ENCODE measurements around the gene FAM83E.
A peak's percentile ranks its signal among the peaks of the same experiment; 100 is the strongest.
"Not testable (repeated sequence)": the region's sequence is repeated elsewhere in the genome, so short reads cannot be mapped to it uniquely, and the experiment has no call there.

The FAM83E gene

GRCh38 chr19:48639483-48640375 is 24.9 kb upstream of the FAM83E start:
- no peak for DNase-seq

GRCh38 chr19:48638831-48639381 is 24.0 kb upstream of the FAM83E start:
- peak; percentile 46 for DNase-seq

DNA sequence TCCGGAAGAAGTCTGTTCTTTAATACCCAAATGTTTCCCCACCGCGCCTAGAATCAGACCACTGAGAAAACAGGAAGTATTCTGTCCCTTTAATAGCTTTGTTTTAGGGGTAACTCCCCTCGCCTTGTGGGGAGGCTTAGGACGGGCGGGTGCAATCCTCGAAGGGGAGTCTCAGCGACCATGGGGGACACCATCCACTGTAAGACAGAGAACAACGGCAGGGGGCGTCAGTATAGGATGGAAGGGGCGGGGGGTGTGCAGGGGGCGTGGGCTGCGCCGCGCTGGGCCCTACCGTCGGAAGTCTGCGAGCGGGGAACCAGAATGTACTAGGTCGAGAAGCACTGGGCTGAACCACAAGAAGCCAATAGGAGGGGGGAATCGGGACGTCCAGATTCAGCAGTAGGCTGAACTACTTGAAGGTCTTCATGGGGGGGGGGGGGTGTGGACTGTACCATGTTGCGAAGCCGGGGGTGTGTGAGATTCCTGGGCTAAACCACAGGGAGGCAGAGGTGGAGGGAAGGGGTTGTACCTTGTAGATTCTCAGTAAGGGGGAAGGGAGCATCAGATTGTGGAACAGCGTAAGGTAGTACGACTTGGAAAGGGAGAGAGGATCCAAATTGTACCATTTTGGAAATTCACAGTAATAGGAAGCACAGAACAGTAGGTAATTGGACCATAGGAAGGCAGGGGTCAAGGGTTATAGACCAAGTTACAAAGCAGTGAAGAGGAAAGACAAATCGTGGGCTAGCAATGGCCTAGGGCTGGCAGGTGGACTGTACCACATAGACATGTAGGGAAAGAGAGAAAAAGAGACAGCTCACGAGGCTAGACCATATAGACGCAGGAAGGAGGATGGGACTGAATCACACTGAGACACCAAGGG is 23.3 kb upstream of the FAM83E start:
- DNase-seq = peak; percentile 47

GRCh38 chr19:48637449-48637947 is 22.6 kb upstream of the FAM83E start:
- peak; percentile 94 for DNase-seq

GRCh38 chr19:48636859-48637448 is 22.1 kb upstream of the FAM83E start, which contains the start of gene DBP:
DBP (minus strand) TSS chr19:48637379; CDS start chr19:48636994, 385 bp downstream.
- DNase-seq = peak; percentile 56

GRCh38 chr19:48635966-48636858 is 21.3 kb upstream of the FAM83E start:
- DNase-seq = no peak

DNA sequence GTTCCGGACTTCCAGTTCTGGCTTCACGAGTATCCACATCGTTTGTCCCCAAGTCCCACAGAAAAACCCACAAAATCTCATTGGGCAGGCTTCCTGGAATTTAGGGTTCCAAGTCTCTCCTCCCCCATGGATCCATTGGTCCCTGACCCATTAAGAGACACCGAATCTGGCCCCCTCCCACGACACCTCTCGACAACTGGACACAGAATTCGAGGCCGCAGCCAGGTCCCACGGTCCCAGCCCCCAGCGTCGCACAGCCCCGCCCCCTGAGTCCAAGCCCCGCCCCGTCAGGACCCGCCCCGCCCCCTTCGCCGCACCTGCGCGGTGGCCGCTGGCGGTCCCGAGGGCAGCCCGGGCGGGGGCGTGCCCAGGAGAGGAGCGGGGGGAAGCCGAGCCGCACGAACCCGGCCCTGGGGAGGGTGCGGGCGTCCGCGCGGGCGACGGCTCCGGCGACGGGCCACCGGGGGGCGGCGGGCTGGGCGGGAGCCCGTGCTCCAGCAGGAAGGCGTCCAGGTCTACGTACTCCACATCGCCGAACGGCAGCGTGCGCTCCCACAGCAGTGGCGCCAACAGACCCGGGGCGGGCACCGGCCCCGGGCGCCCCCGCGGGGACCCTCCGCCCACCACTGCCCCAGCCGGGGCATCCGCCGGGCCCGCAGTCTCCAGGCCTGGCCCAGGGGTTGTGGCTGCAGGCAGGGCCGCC is 20.5 kb upstream of the FAM83E start:
- DNase-seq = peak; percentile 74

GRCh38 chr19:48634424-48635262 is 19.8 kb upstream of the FAM83E start:
- DNase-seq = peak; percentile 87

DNA sequence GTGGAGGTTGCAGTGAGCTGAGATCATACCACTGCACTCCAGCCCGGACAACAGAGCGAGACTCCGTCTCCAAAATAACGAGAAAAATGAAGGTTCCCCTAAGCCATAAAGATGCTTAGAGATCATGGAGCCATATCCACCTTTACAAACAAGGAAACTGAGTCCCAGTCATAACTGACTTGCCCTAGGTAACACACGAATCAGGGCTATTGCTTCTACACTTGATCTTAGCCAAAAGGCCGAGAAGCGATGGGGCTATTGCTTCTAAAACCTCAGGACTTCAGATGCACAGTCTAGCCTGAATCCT is 19.1 kb upstream of the FAM83E start:
- no peak for DNase-seq

GRCh38 chr19:48633148-48634035 is 18.5 kb upstream of the FAM83E start:
- DNase-seq = no peak

GRCh38 chr19:48632692-48633147 is 17.8 kb upstream of the FAM83E start:
- no peak for DNase-seq

- not testable (repeated sequence) for DNase-seq
These were observed 17.4 kb upstream of the FAM83E start for GRCh38 chr19:48632286-48632685.

DNA sequence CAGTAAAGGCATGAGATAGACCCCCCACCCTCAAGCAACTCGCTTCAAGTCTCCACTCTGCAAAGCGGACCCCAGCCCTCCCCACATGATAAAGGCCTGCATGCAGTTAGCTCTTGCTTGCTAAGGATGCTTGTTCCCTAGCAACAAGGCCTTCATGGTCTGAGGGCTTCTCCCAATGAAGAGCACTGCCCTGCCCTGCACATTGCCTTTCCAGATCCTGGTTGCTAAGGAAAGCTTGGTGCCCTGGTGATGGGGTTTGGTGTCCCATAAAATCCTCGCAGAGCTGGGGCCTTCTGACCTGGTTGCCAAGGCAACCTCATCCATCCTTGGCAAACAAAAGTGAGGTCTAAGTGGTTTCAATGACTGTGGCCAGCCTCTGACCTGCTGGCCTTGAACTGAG is 16.3 kb upstream of the FAM83E start:
- DNase-seq = no peak

DNA sequence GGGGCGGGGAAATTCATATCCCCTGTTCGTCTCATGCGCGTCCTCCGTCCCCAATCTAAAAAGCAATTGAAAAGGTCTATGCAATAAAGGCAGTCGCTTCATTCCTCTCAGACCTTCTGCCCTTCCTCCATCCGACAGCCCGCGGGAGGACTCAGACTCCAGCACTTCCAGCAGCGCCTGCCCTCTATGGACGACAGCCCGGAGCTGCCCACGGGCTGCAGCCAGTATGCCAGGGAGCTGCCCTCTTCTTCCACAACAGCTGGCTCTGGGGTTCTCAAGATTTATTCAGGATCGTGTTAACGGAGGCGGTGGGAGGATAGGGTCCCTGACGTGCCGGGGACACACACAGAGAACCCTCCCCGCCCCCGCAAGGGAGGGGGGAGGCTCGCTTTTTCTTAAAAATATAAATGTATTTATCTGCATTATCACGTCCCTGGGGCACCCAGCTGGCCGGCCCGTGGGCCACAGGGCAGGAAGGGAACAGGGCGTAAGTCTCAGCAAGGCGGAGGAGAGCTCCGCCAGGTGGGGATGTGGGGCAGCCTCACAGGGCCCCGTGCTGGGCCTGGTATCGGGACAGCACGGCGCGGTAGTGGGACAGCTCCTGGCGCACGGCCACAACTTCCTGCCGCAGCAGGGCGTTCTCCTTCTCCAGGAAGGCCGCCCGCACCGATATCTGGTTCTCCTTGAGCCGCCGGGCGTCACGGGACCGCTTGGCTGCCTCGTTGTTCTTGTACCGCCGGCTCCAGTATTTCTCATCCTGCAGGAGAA is 15.6 kb upstream of the FAM83E start:
- no peak for DNase-seq

- no peak for DNase-seq
These were observed 14.9 kb upstream of the FAM83E start for GRCh38 chr19:48629599-48630295.

GRCh38 chr19:48629297-48629598 is 14.4 kb upstream of the FAM83E start:
- DNase-seq = no peak

GRCh38 chr19:48628486-48629296 is 13.8 kb upstream of the FAM83E start:
- DNase-seq = no peak
